Spleen (tissue), 7 donors: ENCODE data around the gene CCDC149.

ENCODE experiments used
- POLR2A ChIP-seq, 3 donors: fragments of 450-650 bp; IDR thresholded peaks; one replicate each; pipeline ENCODE4 v1.5.1; 2017; ENCODE audit warnings: antibody characterized with exemption in 3 of 3, mild to moderate bottlenecking in 1 of 3
- POLR2AphosphoS5 ChIP-seq, 3 donors: sonication (generic); formaldehyde crosslinking; IDR thresholded peaks; one replicate each; pipeline ENCODE4 v1.5.1; 2017; ENCODE audit warnings: antibody characterized with exemption in 3 of 3
- TF ChIP-seq, protein P1 (sequence below), 11 experiments: fragments of 200-600 bp in 7 of 11; fragments of 450-650 bp in 4 of 11; sonication (generic) in 4 of 11; IDR thresholded peaks in 8 of 11; conservative IDR thresholded peaks in 3 of 11; 1 replicate in 7 of 11; 2 replicates in 4 of 11; pipeline versions ENCODE4 v1.4.0 to v1.8.0; 2016 to 2021; ENCODE audit warnings: antibody characterized with exemption in 11 of 11, inconsistent platforms in 4 of 11, mild to moderate bottlenecking in 1 of 11
- donor health status: DM: no; HTN: no; CAD: no; lungs with moderate emphysema.
- donor health status: DM: no; HTN: no; CAD: no.
- donor health status: DM: no; HTN: no; CAD: no.

DNA sequence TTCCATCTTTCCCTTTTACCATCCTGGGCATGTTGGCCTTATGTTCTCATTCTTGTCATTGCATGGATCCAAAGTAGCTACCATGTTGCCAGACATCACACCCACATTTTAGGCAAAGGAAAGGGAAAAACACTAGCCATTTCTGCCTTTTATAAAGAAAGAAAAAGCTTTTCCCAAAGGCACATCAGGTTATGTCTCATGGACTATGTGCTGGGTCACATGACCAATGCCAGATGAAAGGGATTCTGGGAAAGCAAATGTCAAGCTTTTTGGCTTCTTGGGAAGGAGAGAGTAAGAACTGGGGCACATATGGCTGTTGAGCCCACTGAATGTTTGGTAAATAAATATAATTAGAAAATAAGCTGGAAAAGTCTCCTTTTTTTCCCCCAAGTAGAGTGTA lies 121.8 kb downstream of the CCDC149 start:
- no peak for TF ChIP-seq POLR2A (IDR thresholded peaks at IDR 0.05)
- TF ChIP-seq POLR2AphosphoS5 (IDR thresholded peaks at IDR 0.05) = no peak
- TF ChIP-seq, protein P1, sequence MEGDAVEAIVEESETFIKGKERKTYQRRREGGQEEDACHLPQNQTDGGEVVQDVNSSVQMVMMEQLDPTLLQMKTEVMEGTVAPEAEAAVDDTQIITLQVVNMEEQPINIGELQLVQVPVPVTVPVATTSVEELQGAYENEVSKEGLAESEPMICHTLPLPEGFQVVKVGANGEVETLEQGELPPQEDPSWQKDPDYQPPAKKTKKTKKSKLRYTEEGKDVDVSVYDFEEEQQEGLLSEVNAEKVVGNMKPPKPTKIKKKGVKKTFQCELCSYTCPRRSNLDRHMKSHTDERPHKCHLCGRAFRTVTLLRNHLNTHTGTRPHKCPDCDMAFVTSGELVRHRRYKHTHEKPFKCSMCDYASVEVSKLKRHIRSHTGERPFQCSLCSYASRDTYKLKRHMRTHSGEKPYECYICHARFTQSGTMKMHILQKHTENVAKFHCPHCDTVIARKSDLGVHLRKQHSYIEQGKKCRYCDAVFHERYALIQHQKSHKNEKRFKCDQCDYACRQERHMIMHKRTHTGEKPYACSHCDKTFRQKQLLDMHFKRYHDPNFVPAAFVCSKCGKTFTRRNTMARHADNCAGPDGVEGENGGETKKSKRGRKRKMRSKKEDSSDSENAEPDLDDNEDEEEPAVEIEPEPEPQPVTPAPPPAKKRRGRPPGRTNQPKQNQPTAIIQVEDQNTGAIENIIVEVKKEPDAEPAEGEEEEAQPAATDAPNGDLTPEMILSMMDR (IDR thresholded peaks at IDR 0.05 in 8 of 11, conservative IDR thresholded peaks at IDR 0.05 in 3 of 11) = no peak
